Measurements from ENCODE around the gene ADNP.

Gene ADNP

DNA sequence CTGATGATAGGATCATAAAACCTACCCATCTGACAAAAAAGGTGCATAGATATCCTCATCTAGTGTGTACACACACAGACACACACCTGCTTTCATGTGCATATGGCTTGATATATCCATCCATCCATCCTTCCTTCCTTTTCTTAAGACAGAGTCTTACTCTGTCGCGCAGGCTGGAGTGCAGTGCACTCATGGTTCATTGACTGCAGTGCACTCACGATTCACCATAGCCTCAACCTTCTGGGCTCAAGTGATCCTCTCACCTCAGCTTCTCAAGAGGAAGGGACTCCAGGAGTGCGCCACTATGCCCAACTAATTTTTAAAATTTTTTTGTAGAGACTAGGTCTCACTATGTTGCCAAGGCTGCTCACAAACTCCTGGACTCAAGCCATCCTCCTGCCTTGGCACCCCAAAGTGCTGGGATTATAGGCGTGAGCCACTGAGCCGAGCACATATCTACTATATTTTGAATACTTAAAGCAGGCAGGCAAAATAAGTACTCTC lies 27.1 kb downstream of the ADNP start:
- TF ChIP-seq, protein P1, sequence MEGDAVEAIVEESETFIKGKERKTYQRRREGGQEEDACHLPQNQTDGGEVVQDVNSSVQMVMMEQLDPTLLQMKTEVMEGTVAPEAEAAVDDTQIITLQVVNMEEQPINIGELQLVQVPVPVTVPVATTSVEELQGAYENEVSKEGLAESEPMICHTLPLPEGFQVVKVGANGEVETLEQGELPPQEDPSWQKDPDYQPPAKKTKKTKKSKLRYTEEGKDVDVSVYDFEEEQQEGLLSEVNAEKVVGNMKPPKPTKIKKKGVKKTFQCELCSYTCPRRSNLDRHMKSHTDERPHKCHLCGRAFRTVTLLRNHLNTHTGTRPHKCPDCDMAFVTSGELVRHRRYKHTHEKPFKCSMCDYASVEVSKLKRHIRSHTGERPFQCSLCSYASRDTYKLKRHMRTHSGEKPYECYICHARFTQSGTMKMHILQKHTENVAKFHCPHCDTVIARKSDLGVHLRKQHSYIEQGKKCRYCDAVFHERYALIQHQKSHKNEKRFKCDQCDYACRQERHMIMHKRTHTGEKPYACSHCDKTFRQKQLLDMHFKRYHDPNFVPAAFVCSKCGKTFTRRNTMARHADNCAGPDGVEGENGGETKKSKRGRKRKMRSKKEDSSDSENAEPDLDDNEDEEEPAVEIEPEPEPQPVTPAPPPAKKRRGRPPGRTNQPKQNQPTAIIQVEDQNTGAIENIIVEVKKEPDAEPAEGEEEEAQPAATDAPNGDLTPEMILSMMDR (IDR thresholded peaks at IDR 0.05) = no peak

DNA sequence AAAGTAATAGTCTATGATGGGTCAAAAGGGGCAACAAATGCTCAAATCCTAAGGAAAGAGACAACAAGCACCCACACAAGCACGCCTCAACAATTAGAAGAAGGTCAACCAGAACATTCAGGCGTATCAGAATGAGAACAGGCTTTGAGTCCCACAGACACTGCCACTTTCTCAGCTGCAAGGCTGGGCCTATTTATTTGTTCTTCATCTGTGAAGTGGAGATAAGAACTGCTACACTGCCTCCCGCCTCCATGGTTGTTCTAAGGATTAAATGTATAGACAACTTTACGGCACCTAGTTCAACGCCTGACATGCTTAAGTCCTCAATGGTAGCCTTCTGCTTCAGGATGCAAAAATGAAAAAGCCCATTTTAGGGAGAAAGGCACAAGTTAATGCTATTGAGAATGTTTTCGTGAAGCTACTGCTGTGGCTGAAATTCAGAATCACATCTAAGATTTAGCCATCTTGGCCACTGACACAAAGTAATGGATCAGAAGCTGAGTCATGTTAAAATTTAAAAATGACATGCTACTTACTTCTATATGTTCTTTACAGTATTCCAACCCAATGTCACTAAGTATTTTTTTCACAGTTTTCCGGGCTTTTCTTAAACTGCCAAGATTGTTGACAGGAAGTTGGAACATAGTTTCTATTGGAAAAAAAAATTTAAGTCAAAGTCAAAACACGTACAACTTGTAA lies 27.7 kb downstream of the ADNP start:
- TF ChIP-seq, protein P1 (IDR thresholded peaks at IDR 0.05) = no peak

DNA sequence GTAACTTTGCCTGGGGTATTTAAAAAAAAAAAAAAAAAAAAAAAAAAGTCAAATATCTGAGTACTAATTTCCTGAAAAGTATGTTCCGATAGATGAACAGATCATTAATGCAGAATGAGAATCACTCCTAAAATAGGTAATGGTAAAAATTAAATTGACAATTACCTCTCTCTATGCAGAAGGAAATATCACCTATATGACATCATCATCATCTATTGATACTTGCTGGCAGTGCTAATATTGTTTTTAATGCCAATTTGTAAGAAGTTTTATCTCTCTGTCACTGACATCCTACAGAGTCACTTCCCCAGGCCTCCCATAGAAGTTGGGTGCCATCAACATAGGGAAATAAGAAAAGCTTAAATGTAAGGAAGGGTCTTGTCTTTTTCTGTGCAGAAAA lies 29.9 kb downstream of the ADNP start:
- TF ChIP-seq, protein P1 (IDR thresholded peaks at IDR 0.05) = no peak

DNA sequence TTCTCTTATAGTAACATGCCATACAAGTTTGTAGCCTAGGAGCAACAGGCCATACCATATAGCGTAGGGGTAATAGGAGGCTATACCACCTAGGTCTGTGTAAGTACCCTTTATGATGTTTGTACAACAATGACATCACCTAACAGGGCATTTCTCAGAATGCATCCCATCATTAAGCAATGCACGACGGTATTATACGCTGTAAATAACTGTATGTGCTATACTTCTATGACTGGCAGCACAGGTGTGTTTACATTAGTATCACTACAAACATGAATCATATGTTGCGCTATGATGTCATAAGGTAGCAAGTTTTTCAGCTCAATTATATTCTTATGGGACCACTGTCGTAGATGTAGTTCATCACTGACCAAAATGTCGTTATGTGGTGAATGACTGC lies 31.0 kb downstream of the ADNP start:
- TF ChIP-seq, protein P1 (IDR thresholded peaks at IDR 0.05) = no peak

DNA sequence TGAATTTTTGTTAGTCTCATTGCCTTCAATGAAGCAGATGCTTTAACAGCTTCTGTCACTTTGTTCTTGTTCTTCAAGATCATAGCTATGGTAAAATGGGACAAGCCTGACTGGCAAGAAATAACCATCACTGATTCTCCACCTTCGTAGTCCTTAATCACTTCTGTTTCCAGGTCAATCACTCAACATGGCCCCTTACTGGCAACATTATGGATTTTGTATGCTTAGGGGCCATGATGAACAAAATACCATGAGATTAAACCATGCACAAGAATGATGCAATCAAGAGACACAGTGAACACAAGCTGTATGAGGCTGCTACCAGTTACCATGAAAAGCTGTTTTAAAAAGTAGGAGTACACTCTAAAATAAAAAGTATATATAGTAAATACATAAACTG lies 32.8 kb downstream of the ADNP start:
- TF ChIP-seq, protein P1 (IDR thresholded peaks at IDR 0.05) = no peak

DNA sequence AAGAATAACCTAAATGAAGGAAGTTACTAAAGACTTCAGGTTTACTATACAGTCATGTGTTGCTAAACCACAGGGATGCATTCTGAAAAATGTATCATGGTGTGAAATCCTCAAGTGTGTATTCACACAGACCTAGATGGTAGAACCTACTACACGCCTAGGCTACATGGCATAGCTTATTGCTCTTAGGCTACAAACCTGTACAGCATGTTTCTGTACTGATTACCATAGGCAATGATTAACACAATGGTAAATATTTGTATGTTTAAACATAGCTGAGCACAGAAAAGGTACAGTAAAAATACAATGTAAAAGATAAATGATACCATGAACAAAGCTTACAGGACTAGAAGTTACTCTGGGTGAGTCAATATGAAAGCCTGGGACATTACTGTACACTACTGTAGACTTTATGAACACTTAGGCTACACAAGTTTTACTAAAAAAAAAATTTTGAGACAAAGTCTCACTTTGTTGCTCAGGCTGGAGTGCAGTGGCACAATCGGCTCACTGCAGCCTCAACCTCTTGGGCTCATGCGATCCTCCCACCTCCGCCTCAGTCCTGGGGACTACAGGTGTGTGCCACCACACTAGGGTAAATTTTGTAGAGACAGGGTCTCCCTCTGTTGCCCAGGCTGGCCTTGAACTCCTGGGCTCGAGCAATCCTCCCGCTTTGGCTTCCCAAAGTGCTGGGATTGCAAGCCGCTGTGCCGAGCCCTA lies 36.0 kb downstream of the ADNP start:
- TF ChIP-seq, protein P1 (IDR thresholded peaks at IDR 0.05) = no peak

DNA sequence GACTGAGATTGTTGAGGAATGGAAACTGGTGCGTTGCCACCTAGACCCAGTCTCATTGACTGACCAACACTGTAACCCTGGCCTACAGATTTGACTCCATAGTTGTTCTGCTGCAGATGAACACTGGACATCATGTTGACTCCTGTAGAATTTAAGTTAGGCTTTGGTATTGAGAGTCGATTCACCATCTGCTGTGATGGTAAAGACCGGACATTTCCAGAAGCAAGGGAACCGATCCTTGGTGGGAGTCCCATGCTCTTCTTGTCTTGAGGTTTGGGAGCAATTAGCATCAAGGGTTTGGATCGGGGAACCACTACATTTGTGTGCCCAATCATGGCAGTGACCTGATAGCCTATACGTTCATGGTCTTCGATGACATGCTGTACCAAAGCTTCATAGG lies 37.6 kb downstream of the ADNP start:
- TF ChIP-seq, protein P1 (IDR thresholded peaks at IDR 0.05) = no peak

All from LNCAP (cell line).